Naive thymus-derived CD4-positive, alpha-beta T cell (primary cell): Measurements from ENCODE around the gene ZNF584. TPM values are rescaled to one million over a fixed set of nuclear protein-coding genes. Genes with fewer than 3 reads are reported as not detected.
A peak's percentile ranks its signal among the peaks of the same experiment; 100 is the strongest.

Experiments used
- ATAC-seq: fragments of 150-1000 bp; cut with Tn5 transposase; 2 replicates; pipeline ENCODE4 v1.10.0; 2021; ENCODE audit warnings: mild to moderate bottlenecking, moderate library complexity
- CTCF ChIA-PET: fragments of 350-600 bp; sonication (Branson Sonifier 250); formaldehyde crosslinking; loops from one replicate; lab custom pipeline; 2021; ENCODE audit warnings: antibody characterized with exemption; lab: Charles Lee
- POLR2A ChIA-PET: fragments of 350-600 bp; sonication (Branson Sonifier 250); formaldehyde crosslinking; loops from one replicate; lab custom pipeline; 2021; ENCODE audit warnings: antibody characterized with exemption, inconsistent platforms; lab: Charles Lee
- DNase-seq, 9 donors: peaks; one replicate each; pipeline versions ENCODE4 v3.0.0 to v3.0.0-alpha.2; 2020 to 2022; ENCODE audit warnings: mixed read lengths in 1 of 9
- H3K27ac ChIP-seq: one replicate; pipeline ENCODE4 v1.7.0; 2013; ENCODE audit warnings: mild to moderate bottlenecking, low read depth, low read length, moderate library complexity
- H3K27me3 ChIP-seq, 2 donors: one replicate each; pipeline ENCODE4 v1.7.0; 2013; ENCODE audit warnings: low read length in 2 of 2, mild to moderate bottlenecking in 2 of 2, moderate library complexity in 2 of 2; ENCODE audit not compliant: control insufficient read depth in 2 of 2, insufficient read depth in 2 of 2
- H3K36me3 ChIP-seq, 3 experiments: 1 replicate in 2 of 3; 2 replicates in 1 of 3; pipeline ENCODE4 v1.7.0; 2013; ENCODE audit warnings: low read length in 3 of 3, mild to moderate bottlenecking in 3 of 3, moderate library complexity in 1 of 3; ENCODE audit not compliant: insufficient read depth in 3 of 3, control insufficient read depth in 2 of 3
- H3K4me1 ChIP-seq, 2 donors: one replicate each; pipeline ENCODE4 v1.7.0; 2013; ENCODE audit warnings: low read length in 2 of 2, mild to moderate bottlenecking in 2 of 2, moderate library complexity in 1 of 2; ENCODE audit not compliant: control insufficient read depth in 2 of 2, insufficient read depth in 2 of 2
- H3K4me3 ChIP-seq: 2 replicates; pipeline ENCODE4 v1.7.0; 2013; ENCODE audit warnings: mild to moderate bottlenecking, low read length
- H3K9me3 ChIP-seq, 3 experiments: 1 replicate in 2 of 3; 2 replicates in 1 of 3; pipeline ENCODE4 v1.7.0; 2013; ENCODE audit warnings: low read length in 3 of 3; ENCODE audit not compliant: control insufficient read depth in 2 of 3
- H3K27ac Mint-ChIP-seq, 9 donors: one replicate each; pipeline ENCODE4 v1.8.0; 2020 to 2022; ENCODE audit warnings: mixed read lengths in 9 of 9, mild to moderate bottlenecking in 8 of 9, moderate library complexity in 5 of 9, inconsistent platforms in 2 of 9
- H3K27me3 Mint-ChIP-seq, 5 donors: one replicate each; pipeline ENCODE4 v1.8.0; 2021 to 2022; ENCODE audit warnings: mixed read lengths in 5 of 5, mild to moderate bottlenecking in 1 of 5
- H3K36me3 Mint-ChIP-seq, 5 donors: one replicate each; pipeline ENCODE4 v1.8.0; 2020 to 2022; ENCODE audit warnings: mixed read lengths in 5 of 5, mild to moderate bottlenecking in 3 of 5, inconsistent platforms in 1 of 5
- H3K4me1 Mint-ChIP-seq, 7 donors: one replicate each; pipeline ENCODE4 v1.8.0; 2020 to 2022; ENCODE audit warnings: mixed read lengths in 7 of 7, mild to moderate bottlenecking in 3 of 7, inconsistent platforms in 1 of 7
- H3K4me3 Mint-ChIP-seq, 10 donors: one replicate each; pipeline ENCODE4 v1.8.0; 2020 to 2022; ENCODE audit warnings: mild to moderate bottlenecking in 10 of 10, mixed read lengths in 10 of 10, moderate library complexity in 6 of 10, inconsistent platforms in 2 of 10
- H3K9me3 Mint-ChIP-seq, 11 donors: one replicate each; pipeline ENCODE4 v1.8.0; 2020 to 2022; ENCODE audit warnings: mixed read lengths in 11 of 11, mild to moderate bottlenecking in 4 of 11, inconsistent platforms in 1 of 11, moderate library complexity in 1 of 11
- intact Hi-C, 2 donors: fragments of 100-400 bp; cut with micrococcal nuclease; formaldehyde crosslinking; loops; one replicate each; pipeline ENCODE4 v1.15.1; 2023
- polyA plus RNA-seq, 2 donors: library from polyadenylated mRNA; unstranded; fragments of 300-500 nt; fragmentation: Illumina TruSeq; gene quantifications; one replicate each; pipeline ENCODE4 v1.2.3, GENCODE V29; 2021
- total RNA-seq, 6 experiments: library from RNA in 5 of 6; stranded (reverse) in 5 of 6; gene quantifications; 1 replicate in 5 of 6; 2 replicates in 1 of 6; pipeline ENCODE4 v1.2.3 and lab custom pipeline; 2021 to 2026

The ZNF584 gene
- total RNA-seq (10 to 100 TPM in 1 of 5 experiments, 1 to 10 TPM in 4; 4.2 to 12.1 (median 8.8) TPM), polyA plus RNA-seq (1 to 10 TPM; 6.5 to 7.0 TPM), total RNA-seq (lab: John Stamatoyannopoulos, UW) (8.1 reads per million, percentile 32 among the genes with 10 or more reads in this experiment)

DNA sequence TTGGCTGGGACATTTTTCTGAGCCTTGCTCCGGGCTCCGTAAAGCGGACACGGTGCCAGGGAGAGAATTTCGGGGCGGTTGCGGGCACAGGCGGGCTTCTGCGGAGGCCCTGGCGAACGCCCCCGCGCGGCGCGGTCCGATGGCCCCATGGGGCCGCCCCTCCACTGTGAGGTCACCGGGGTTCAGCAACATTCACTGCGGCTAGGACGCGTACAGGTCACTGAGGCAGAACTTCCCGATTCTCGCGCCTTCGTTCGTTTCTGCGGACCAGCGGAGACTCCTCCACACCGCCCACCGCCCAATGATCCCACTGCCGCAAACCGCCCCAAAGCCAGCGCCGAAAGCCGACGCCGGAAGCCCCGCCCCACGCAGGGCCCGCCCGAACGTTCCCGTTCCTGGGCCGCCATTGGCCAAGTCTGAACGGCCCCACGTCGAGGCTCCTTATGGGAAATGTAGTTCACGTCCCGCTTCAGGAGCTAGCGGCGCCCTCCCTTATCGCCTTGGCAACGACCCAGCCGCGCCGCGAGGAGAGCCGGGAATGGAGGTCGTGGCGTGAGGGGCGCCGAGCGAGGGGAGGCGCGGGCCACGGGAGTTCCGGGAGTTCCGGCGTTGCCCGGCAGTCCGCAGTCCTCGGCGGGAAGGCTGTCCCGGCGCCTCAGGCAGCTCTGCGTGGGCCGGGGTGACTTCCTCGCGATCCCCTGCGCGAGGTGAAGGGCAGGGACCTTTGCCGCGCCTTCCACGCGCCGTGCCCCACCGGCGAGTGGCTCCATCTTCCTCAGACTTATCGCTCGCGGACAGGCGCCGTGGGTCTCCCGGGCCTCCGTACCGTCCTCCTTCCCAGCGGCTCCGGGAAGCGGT lies at the start of gene ZNF584:
Gene ZNF584, plus strand, starts transcription at position 498 of the 858 bp plus-strand sequence. CDS start 499 bp downstream, outside the sequence.
- Histone ChIP-seq H3K27ac (peak within 1 kb of the TSS; percentile 87), H3K9me3 (no peaks in the 10 kb centered on the region), H3K4me3 (peak within 1 kb of the TSS; percentile 96), H3K4me1 (peaks cover 12 to 15% of the 10 kb centered on the region in 2 donors), H3K36me3 (peaks cover 0 to 5% (median 0%) of the 10 kb centered on the region in 3 experiments), H3K27me3 (no peaks in the 10 kb centered on the region)
- ChIA-PET POLR2A (interaction anchor here (0.7 to 1.4 kb wide), 15 partner anchors 10 to 1119 kb away, joined by 3 to 8 read pairs (median 4); partner anchors contain the start of genes RPS5, ZBTB45, ZNF132 and ZNF324B), CTCF (no interaction called here)
- peak; percentile 98 for ATAC-seq
- H3K36me3 Mint-ChIP-seq, result peaks cover 0 to 12% (median 4%) of the 10 kb centered on the region in 5 donors
- peak within 1 kb of the TSS; percentile 82 to 98 (median 95) for H3K4me3 Mint-ChIP-seq
- peaks cover 5 to 45% (median 34%) of the 10 kb centered on the region in 7 donors for H3K4me1 Mint-ChIP-seq
- intact Hi-C loops, result loop anchor here (1.0 to 10.0 kb wide), 19 partner anchors 21 to 594 kb away; partner anchors contain the start of genes ERVK3-1 (in 2 of the 2), RPS5 (in 2 of the 2), ZNF132 (in 2 of the 2) and ZNF324B (in 2 of the 2)
- H3K27ac Mint-ChIP-seq, result peak within 1 kb of the TSS; percentile 83 to 95 (median 93)
- H3K27me3 Mint-ChIP-seq, result no peaks in the 10 kb centered on the region
- no peaks in the 10 kb centered on the region for H3K9me3 Mint-ChIP-seq
- peak; percentile 86 to 94 (median 92) for DNase-seq

DNA sequence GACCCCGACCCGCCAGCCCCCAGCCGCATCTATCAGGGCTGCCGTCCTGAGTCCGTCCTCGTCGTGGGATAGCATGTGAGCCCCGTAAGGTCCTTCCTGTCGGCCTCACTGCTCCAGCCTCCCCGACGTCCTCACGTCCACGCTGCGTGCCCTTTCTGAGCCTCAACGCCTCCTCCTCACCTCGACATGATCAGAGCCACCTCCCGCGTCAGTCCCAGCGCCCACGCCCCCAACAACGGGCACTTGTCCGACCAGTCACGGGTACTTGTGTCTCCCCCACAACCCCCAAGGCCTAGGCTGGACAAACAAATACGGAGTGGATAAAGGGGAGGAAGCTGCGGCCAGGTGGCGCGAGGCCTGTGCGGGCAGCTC lies 46.6 kb upstream of the ZNF584 start:
- H3K4me1 ChIP-seq, result peaks cover 5 to 8% of the 10 kb centered on the region in 2 donors
- H3K27me3 Mint-ChIP-seq, result peaks cover 0 to 5% (median 0%) of the 10 kb centered on the region in 5 donors
- H3K4me1 Mint-ChIP-seq, result peaks cover 7 to 23% (median 11%) of the 10 kb centered on the region in 7 donors
- peak overlapping the region; percentile 99 for H3K4me3 ChIP-seq
- ATAC-seq (peak; percentile 13), DNase-seq (peak in 1 of 9 donors; percentile 60)
- H3K9me3 Mint-ChIP-seq, result no peaks in the 10 kb centered on the region
- no peaks in the 10 kb centered on the region for H3K36me3 Mint-ChIP-seq
- peak overlapping the region; percentile 71 to 96 (median 90) for H3K27ac Mint-ChIP-seq
- H3K9me3 ChIP-seq, result no peaks in the 10 kb centered on the region
- H3K27ac ChIP-seq, result peak overlapping the region; percentile 78
- ChIA-PET CTCF (interaction anchor here (0.6 kb wide), 1 partner anchor 29 kb away, joined by 3 read pairs; no protein-coding TSS in a partner anchor), POLR2A (interaction anchor here (1.2 to 5.1 kb wide), 13 partner anchors 11 to 178 kb away, joined by 4 to 34 read pairs (median 8); partner anchors contain the start of genes ERVK3-1, RPS5, ZNF274 and ZNF324)
- no peaks in the 10 kb centered on the region for H3K27me3 ChIP-seq
- peaks cover 0 to 4% (median 0%) of the 10 kb centered on the region in 3 experiments for H3K36me3 ChIP-seq
- H3K4me3 Mint-ChIP-seq, result peak overlapping the region; percentile 89 to 99 (median 95)
- intact Hi-C loops, result loop anchor here (1.0 to 2.0 kb wide), 16 partner anchors 15 to 999 kb away; partner anchors contain the start of genes ERVK3-1 (in 2 of the 2), RPS5 (in 2 of the 2), ZNF132 (in 2 of the 2) and ZNF584 (in 2 of the 2)

DNA sequence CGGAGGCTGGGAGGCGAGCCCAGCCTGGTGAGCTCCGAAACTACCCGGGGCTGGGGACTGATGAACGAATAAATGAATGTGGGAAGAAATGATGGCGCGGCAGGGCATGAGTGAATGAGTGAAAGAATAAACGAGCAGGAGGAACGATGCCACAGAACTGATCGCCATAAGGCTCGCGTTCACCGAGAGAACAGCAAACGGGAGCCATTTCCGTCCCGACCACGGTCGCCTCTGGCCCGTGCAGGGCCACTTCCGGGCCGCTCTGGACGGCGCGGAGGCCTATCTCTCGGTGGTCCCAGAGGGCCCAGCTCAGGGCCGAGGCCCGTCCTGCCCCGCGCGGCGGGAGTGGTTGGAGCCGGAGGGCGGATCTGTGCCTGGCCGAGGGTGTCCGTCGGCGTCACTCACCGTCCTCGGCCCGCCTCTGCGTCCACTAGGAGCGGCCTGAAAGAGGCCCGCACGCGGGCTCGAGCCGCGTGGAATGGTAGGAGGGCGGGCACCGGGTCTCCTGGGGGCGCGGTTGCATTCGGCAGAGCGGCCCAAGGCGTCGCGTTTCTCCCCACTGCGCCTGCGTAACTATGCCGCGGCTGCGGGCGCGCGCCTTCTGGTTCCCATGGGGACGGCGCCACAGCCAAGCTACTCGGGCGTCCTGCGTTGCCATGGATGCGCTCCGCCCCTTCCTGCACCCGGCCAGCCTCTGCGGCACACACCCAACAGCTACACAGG lies 46.0 kb upstream of the ZNF584 start, which contains the start of gene ZNF497:
Gene ZNF497, minus strand, starts transcription at position 480 of the 723 bp plus-strand sequence. CDS start 5,116 bp downstream, outside the sequence.
- Mint-ChIP-seq H3K4me1 (peaks cover 7 to 21% (median 11%) of the 10 kb centered on the region in 7 donors), H3K27me3 (peaks cover 0 to 5% (median 0%) of the 10 kb centered on the region in 5 donors), H3K36me3 (no peaks in the 10 kb centered on the region), H3K4me3 (peak within 1 kb of the TSS; percentile 89 to 99 (median 95)), H3K27ac (peak within 1 kb of the TSS; percentile 71 to 96 (median 90)), H3K9me3 (no peaks in the 10 kb centered on the region)
- Histone ChIP-seq H3K36me3 (peaks cover 0 to 4% (median 0%) of the 10 kb centered on the region in 3 experiments), H3K27me3 (no peaks in the 10 kb centered on the region), H3K4me3 (peak within 1 kb of the TSS; percentile 99), H3K4me1 (peaks cover 5 to 7% of the 10 kb centered on the region in 2 donors), H3K27ac (peak within 1 kb of the TSS; percentile 78), H3K9me3 (no peaks in the 10 kb centered on the region)
- ChIA-PET POLR2A (interaction anchor here (0.7 to 5.1 kb wide), 24 partner anchors 11 to 360 kb away, joined by 3 to 34 read pairs (median 4); partner anchors contain the start of genes ERVK3-1, RNF225, RPS5 and ZBTB45), CTCF (interaction anchor here (0.6 to 0.9 kb wide), 2 partner anchors 17 to 29 kb away, joined by 3 read pairs; no protein-coding TSS in a partner anchor)
- intact Hi-C loops, result loop anchor here (1.0 to 2.0 kb wide), 16 partner anchors 15 to 999 kb away; partner anchors contain the start of genes ERVK3-1 (in 2 of the 2), RPS5 (in 2 of the 2), ZNF132 (in 2 of the 2) and ZNF584 (in 2 of the 2)
- ATAC-seq (peak; percentile 92), DNase-seq (peak; percentile 91 to 96 (median 95))

GRCh38 chr19:58364146-58364545 lies 44.3 kb upstream of the ZNF584 start:
- intact Hi-C loops, result no loop called here
- no peaks in the 10 kb centered on the region for H3K27me3 ChIP-seq
- Mint-ChIP-seq H3K27ac (no peak overlapping the region), H3K9me3 (no peaks in the 10 kb centered on the region), H3K36me3 (no peaks in the 10 kb centered on the region), H3K4me1 (peaks cover 7 to 17% (median 11%) of the 10 kb centered on the region in 7 donors), H3K27me3 (peaks cover 0 to 2% (median 0%) of the 10 kb centered on the region in 5 donors), H3K4me3 (peak overlapping the region in 6 of 10 donors; percentile 17 to 52 (median 35))
- no peak overlapping the region for H3K27ac ChIP-seq
- POLR2A ChIA-PET, result interaction anchor here (1.0 to 5.1 kb wide), 6 partner anchors 9 to 181 kb away, joined by 3 to 34 read pairs (median 8); partner anchors contain the start of genes ZNF274 and ZSCAN22
- no peaks in the 10 kb centered on the region for H3K9me3 ChIP-seq
- peaks cover 0 to 4% (median 0%) of the 10 kb centered on the region in 3 experiments for H3K36me3 ChIP-seq
- H3K4me1 ChIP-seq, result peaks cover 4 to 5% of the 10 kb centered on the region in 2 donors
- DNase-seq, result no peak
- ATAC-seq, result no peak
- CTCF ChIA-PET, result interaction anchor here (0.6 kb wide), 1 partner anchor 85 kb away, joined by 4 read pairs; no protein-coding TSS in a partner anchor
- H3K4me3 ChIP-seq, result no peak overlapping the region

DNA sequence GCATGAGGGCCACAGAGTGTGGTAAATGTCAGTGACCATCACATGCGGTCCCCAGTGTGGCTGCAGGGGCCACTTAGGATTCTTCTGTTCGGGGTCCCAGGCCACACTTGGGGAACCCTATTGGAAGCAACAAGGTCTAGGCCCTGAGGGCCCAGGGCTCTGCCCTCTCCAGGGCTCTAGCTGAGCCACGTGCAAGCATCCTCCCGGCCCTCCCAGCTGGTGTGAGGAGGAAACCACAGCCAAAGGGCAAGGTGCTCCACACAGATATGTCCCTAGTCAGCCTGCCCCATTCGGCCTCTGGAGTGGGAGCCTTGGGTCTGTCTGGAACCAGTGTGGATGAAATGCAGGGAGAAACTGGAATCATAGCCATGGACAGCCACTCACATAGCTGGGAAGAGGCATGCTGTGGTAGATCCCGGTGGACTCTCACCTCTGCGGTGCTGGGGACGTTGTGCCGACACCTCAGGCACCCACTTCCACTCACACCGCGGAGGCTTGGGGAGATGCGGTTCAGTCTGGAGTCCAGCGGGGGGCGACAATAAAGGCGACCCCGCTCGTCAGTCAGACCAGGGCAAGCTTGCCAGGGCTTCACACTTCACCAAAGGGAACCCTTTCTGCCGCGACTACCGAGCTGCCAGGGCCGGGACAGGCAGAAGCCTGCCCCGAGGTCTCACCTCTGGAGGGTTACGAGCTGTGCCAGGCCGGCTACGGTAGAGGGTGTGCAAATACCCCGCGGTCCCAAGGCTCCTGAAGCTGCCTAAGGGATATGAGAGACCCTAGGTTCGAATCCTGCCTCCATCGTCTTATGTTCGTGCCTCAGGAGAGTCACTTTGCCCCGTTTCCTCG lies 41.6 kb upstream of the ZNF584 start:
- H3K4me1 ChIP-seq, result peaks cover 2 to 3% of the 10 kb centered on the region in 2 donors
- ChIA-PET CTCF (no interaction called here), POLR2A (interaction anchor here (0.6 kb wide), 1 partner anchor 1017 kb away, joined by 3 read pairs; no protein-coding TSS in a partner anchor)
- peaks cover 0 to 4% (median 0%) of the 10 kb centered on the region in 3 experiments for H3K36me3 ChIP-seq
- H3K9me3 ChIP-seq, result no peaks in the 10 kb centered on the region
- Mint-ChIP-seq H3K27me3 (peaks cover 0 to 2% (median 0%) of the 10 kb centered on the region in 5 donors), H3K9me3 (no peaks in the 10 kb centered on the region), H3K4me3 (no peak overlapping the region), H3K36me3 (peaks cover 0 to 4% (median 0%) of the 10 kb centered on the region in 5 donors), H3K27ac (no peak overlapping the region), H3K4me1 (peaks cover 5 to 9% (median 9%) of the 10 kb centered on the region in 7 donors)
- DNase-seq, result no peak
- H3K27me3 ChIP-seq, result no peaks in the 10 kb centered on the region
- no peak overlapping the region for H3K4me3 ChIP-seq
- no peak overlapping the region for H3K27ac ChIP-seq
- no peak for ATAC-seq
- intact Hi-C loops, result no loop called here
